Measurements from ENCODE around the gene MTRF1L.

Gene MTRF1L

GRCh38 chr6:153002613-153003365, at the start of gene MTRF1L:
Gene MTRF1L (minus strand): TSS chr6:153002709. CDS start chr6:153002685, 24 bp downstream.
- Histone ChIP-seq H3K36me3 (ENCODE audit: insufficient read depth, low read length) (peaks cover 16% of the 10 kb centered on the region), H3K79me2 (ENCODE audit: insufficient read depth, low read length) (peaks cover 57% of the 10 kb centered on the region), H4K20me1 (ENCODE audit: insufficient read depth, low read length) (peaks cover 22% of the 10 kb centered on the region), H2AFZ (ENCODE audit: low read depth, low read length) (peak within 1 kb of the TSS; percentile 90), H3K4me1 (ENCODE audit: insufficient read depth, low read length) (peaks cover 51% of the 10 kb centered on the region), H3K4me3 (ENCODE audit: low read depth in 1 of 2, low read length in 2 of 2) (peak within 1 kb of the TSS; percentile 78 to 83), H3K27ac (ENCODE audit: low read length) (peak within 1 kb of the TSS; percentile 86), H3K27me3 (ENCODE audit: insufficient read depth, low read length, poor library complexity) (no peaks in the 10 kb centered on the region), H3K9ac (ENCODE audit: low read depth, low read length) (peak within 1 kb of the TSS; percentile 73), H3K9me3 (ENCODE audit: insufficient read depth, low read length, severe bottlenecking) (no peaks in the 10 kb centered on the region), H3K4me2 (ENCODE audit: insufficient read depth, low read length) (peak within 1 kb of the TSS; percentile 85)
- TF ChIP-seq CTCF (IDR thresholded peaks at IDR 0.05; ENCODE audit: borderline replicate concordance, extremely low read depth, low read length, poor library complexity, severe bottlenecking), result no peak
- TF ChIP-seq EZH2 (IDR thresholded peaks at IDR 0.05; ENCODE audit: borderline replicate concordance, low read depth, low read length, severe bottlenecking), result no peak
- DNase-seq (peak; percentile 95), ATAC-seq (ENCODE audit: insufficient read depth, low read depth) (peak; percentile 92)

- H4K20me1 ChIP-seq (ENCODE audit: insufficient read depth, low read length), result no peaks in the 10 kb centered on the region
- ATAC-seq (ENCODE audit: insufficient read depth, low read depth) (no peak), DNase-seq (no peak)
- TF ChIP-seq EZH2 (IDR thresholded peaks at IDR 0.05; ENCODE audit: borderline replicate concordance, low read depth, low read length, severe bottlenecking), result no peak
- no peak for TF ChIP-seq CTCF (IDR thresholded peaks at IDR 0.05; ENCODE audit: borderline replicate concordance, extremely low read depth, low read length, poor library complexity, severe bottlenecking)
- H3K27ac ChIP-seq (ENCODE audit: low read length), result no peak overlapping the region
- H3K4me2 ChIP-seq (ENCODE audit: insufficient read depth, low read length), result no peak overlapping the region
- no peaks in the 10 kb centered on the region for H3K9me3 ChIP-seq (ENCODE audit: insufficient read depth, low read length, severe bottlenecking)
- no peaks in the 10 kb centered on the region for H3K36me3 ChIP-seq (ENCODE audit: insufficient read depth, low read length)
- H3K9ac ChIP-seq (ENCODE audit: low read depth, low read length), result no peak overlapping the region
- no peak overlapping the region for H2AFZ ChIP-seq (ENCODE audit: low read depth, low read length)
- no peak overlapping the region for H3K4me3 ChIP-seq (ENCODE audit: low read depth in 1 of 2, low read length in 2 of 2)
- no peaks in the 10 kb centered on the region for H3K4me1 ChIP-seq (ENCODE audit: insufficient read depth, low read length)
- no peaks in the 10 kb centered on the region for H3K79me2 ChIP-seq (ENCODE audit: insufficient read depth, low read length)
- no peaks in the 10 kb centered on the region for H3K27me3 ChIP-seq (ENCODE audit: insufficient read depth, low read length, poor library complexity)
These were observed 49.3 kb upstream of the MTRF1L start for GRCh38 chr6:153051801-153052200.

GRCh38 chr6:153048631-153049030, 46.1 kb upstream of the MTRF1L start:
- Histone ChIP-seq H3K4me1 (ENCODE audit: insufficient read depth, low read length) (no peaks in the 10 kb centered on the region), H3K27me3 (ENCODE audit: insufficient read depth, low read length, poor library complexity) (no peaks in the 10 kb centered on the region), H3K36me3 (ENCODE audit: insufficient read depth, low read length) (no peaks in the 10 kb centered on the region), H3K9ac (ENCODE audit: low read depth, low read length) (no peak overlapping the region), H2AFZ (ENCODE audit: low read depth, low read length) (no peak overlapping the region), H3K79me2 (ENCODE audit: insufficient read depth, low read length) (no peaks in the 10 kb centered on the region), H3K9me3 (ENCODE audit: insufficient read depth, low read length, severe bottlenecking) (no peaks in the 10 kb centered on the region), H4K20me1 (ENCODE audit: insufficient read depth, low read length) (no peaks in the 10 kb centered on the region), H3K4me2 (ENCODE audit: insufficient read depth, low read length) (no peak overlapping the region), H3K4me3 (ENCODE audit: low read depth in 1 of 2, low read length in 2 of 2) (no peak overlapping the region), H3K27ac (ENCODE audit: low read length) (no peak overlapping the region)
- no peak for ATAC-seq (ENCODE audit: insufficient read depth, low read depth)
- TF ChIP-seq CTCF (IDR thresholded peaks at IDR 0.05; ENCODE audit: borderline replicate concordance, extremely low read depth, low read length, poor library complexity, severe bottlenecking), result no peak
- TF ChIP-seq EZH2 (IDR thresholded peaks at IDR 0.05; ENCODE audit: borderline replicate concordance, low read depth, low read length, severe bottlenecking), result no peak
- no peak for DNase-seq

Measured in DND-41 (cell line).